Brain microvascular endothelial cell (primary cell): ENCODE results near the gene LGI4.

Experiments used
- DNase-seq: peaks from one replicate; pipeline ENCODE4 v3.0.0-alpha.2; 2020
- H3K27ac ChIP-seq: fragments of 250-450 bp; sonication (Bioruptor Pico); 2 replicates; pipeline ENCODE4 v1.5.1; 2020; ENCODE audit warnings: mild to moderate bottlenecking, moderate library complexity
- H3K27me3 ChIP-seq: fragments of 250-450 bp; sonication (Bioruptor Pico); replicated peaks from 2 replicates; pipeline ENCODE4 v1.5.1; 2020; ENCODE audit warnings: mild to moderate bottlenecking
- H3K36me3 ChIP-seq: fragments of 250-450 bp; sonication (Bioruptor Pico); replicated peaks from 2 replicates; pipeline ENCODE4 v1.5.1; 2020; ENCODE audit warnings: mild to moderate bottlenecking
- H3K4me3 ChIP-seq: 2 replicates; pipeline ENCODE4 v1.5.1; 2011; ENCODE audit warnings: low read depth, mild to moderate bottlenecking, control low read depth, low read length, moderate library complexity
- CTCF ChIP-seq: IDR thresholded peaks from 2 replicates; pipeline ENCODE4 v1.5.1; 2011; ENCODE audit warnings: low read depth, mild to moderate bottlenecking, moderate library complexity, low read length, control low read depth, inconsistent platforms; ENCODE audit errors: missing control alignments
- in situ Hi-C: cut with HindIII; loops from 2 replicates; pipeline ENCODE4 v1.10.0; 2017; ENCODE audit warnings: low sequenced_read_pairs, low pct_ligation_motif_present

LGI4 gene

DNA sequence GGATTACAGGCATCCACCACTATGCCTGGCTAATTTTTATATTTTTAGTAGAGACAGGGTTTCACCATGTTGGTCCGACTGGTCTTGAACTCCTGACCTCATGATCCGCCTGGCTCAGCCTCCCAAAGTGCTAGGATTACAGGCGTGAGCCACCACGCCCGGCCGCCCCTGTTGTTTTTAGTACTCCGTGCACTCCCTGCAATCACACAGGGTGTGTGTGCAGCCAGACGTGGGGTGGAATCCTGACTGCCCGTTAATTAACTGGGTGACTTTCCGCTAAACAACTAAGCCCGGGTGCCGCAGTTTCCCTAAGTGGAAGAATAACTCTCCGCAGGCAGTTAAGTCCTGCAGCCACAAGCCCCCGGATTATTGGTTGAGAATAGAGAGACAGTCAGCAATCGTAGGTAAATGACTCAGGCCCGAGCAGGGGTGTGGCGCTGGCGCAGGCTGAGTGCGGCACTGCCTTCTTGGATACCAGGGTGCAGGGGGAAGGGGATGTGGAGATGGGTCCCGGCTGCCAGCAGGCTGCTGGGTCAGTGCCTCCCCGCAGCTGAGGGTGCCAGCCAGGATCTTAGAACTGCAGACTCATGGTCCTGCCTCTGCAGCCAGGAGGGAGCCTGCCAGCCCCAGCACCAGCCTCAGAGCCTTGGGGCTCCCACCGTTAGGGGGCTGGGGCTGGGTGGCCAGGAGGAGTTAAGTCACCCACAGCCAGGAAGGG is 25.3 kb downstream of the LGI4 start:
- H3K4me3 ChIP-seq = no peak overlapping the region
- no peak for DNase-seq
- no peaks in the 10 kb centered on the region for H3K27me3 ChIP-seq
- no peaks in the 10 kb centered on the region for H3K36me3 ChIP-seq
- in situ Hi-C loops = no loop called here
- no peak overlapping the region for H3K27ac ChIP-seq
- no peak for TF ChIP-seq CTCF

DNA sequence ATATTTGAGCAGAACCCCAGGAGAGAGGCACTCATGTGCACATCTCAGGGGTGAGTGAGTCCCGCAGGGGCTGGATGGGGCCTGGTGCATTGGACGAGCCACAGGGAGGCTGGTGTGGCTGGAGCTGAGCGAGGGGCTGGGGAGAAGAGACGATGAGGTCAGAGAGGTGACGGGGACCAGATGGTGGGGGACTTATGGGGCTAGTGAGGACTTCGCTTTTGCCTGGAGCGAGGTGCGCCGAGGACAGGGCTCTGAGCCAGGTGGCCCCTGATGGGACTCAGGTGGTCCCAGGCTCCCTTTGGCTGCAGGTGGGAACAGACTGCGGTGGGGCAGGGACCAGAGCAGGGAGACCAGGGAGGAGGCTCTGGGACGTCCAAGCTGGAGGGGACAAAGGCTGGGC is 26.1 kb downstream of the LGI4 start:
- DNase-seq = no peak
- Histone ChIP-seq H3K4me3 (no peak overlapping the region), H3K36me3 (no peaks in the 10 kb centered on the region), H3K27me3 (no peaks in the 10 kb centered on the region), H3K27ac (no peak overlapping the region)
- no peak for TF ChIP-seq CTCF
- in situ Hi-C loops = no loop called here

DNA sequence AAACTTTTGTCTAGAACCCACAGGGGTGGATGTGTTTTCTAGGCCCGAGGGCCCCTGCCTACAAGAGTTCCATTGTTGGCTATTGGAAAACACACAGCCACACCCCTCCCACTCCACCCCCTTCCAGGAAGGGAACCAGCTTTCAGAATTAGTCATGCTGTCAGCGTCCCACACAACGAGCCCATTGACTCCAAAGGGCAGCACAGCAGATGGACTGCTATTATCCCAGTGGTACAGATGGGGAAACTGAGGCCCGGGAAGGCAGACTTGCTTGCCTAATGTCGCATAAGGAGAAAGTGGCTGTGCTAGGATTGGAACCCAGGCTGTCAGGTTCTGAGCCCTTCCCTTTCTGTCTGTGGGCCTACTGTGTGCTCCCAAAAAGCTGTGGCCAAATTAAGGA is 27.3 kb downstream of the LGI4 start:
- TF ChIP-seq CTCF = no peak
- DNase-seq = peak; percentile 22
- no peak overlapping the region for H3K27ac ChIP-seq
- no peak overlapping the region for H3K4me3 ChIP-seq
- H3K27me3 ChIP-seq = no peaks in the 10 kb centered on the region
- no peaks in the 10 kb centered on the region for H3K36me3 ChIP-seq
- in situ Hi-C loops = no loop called here

DNA sequence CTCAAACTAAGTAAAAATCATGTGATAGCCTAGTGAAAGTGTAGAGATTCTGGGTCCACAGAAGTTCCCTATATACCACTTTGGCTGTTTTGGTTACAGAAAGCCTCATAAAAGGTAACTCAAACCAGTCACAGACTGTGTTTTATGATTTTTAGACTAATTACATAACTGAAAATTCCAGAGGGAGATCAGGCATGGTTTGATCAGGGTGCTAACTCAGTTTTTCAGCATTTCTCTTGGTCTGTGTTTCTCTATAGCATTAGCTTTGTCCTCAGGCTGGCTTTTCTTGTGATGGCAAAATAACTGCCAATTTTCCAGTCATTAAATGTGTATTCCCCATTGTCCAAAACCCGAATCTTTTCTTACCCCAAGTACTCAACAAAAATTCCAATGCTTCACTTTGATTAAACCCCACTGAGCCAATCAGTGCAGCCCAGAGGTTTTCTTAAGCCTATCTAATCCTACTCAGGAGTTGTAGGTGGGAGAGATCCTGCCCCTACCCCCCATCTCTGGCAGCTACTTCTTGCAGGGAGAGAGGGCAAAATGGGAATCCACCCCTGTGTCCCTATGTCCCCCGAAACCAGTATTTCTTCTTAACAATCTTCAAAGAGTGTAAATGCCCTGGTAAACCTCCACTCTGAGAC is 27.8 kb downstream of the LGI4 start:
- DNase-seq = no peak
- in situ Hi-C loops = no loop called here

DNA sequence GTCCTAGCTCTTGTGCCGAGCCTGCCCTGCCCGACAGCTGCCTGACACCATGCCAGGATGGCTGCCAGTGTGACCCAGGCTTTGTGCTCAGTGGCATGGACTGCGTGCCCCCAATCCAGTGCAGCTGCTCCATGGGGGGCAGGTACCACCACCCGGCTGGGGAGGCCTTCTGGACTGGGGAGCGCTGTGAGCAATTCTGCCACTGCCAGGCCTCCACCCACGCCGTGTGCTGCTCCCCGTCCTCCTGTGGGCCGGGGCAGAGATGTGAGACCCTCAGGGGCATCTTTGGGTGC is 28.6 kb downstream of the LGI4 start:
- Histone ChIP-seq H3K27ac (no peak overlapping the region), H3K36me3 (no peaks in the 10 kb centered on the region), H3K27me3 (no peaks in the 10 kb centered on the region), H3K4me3 (no peak overlapping the region)
- DNase-seq = no peak
- in situ Hi-C loops = no loop called here
- no peak for TF ChIP-seq CTCF

More for the DNA sequence above, 27.8 kb downstream of the LGI4 start:
- TF ChIP-seq CTCF = no peak
- Histone ChIP-seq H3K4me3 (no peak overlapping the region), H3K27me3 (no peaks in the 10 kb centered on the region), H3K27ac (no peak overlapping the region), H3K36me3 (no peaks in the 10 kb centered on the region)
